ENCODE data around the gene CERS1. TPM values are rescaled to one million over a fixed set of nuclear protein-coding genes. Genes with fewer than 3 reads are reported as not detected.

The CERS1 gene
- total RNA-seq, 1 experiment from 2014 or later, result 0.96 TPM

DNA sequence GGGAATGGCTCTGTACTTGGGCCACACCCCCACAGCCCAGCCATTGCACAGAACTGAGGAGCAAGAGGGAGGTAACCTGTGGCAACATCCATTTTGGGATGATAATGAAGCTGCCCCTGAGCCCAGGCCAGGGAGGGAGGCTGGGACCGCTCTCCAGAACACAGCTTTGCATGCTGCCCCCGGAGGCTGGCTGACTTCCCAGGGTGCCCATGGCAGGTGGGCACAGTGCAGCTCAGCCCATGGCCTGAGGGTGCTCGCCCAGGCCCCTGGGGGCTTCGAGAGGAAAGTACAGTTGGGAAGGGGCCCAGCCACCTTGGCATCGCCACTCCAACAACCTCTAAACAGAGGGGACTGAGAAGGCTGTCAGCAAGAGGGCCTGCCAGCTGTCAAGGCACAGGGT, 17.5 kb upstream of the CERS1 start:
- Histone ChIP-seq H3K36me3 (ENCODE audit: control insufficient read depth in 1 of 2, insufficient read depth in 2 of 2, low read length in 2 of 2) (peaks cover 0 to 4% of the 10 kb centered on the region in 2 experiments; a peak in 2 of 4 replicates), H3K9me2 (ENCODE audit: insufficient read depth) (no peaks in the 10 kb centered on the region), H3K27me3 (ENCODE audit: insufficient read depth, low read length) (no peaks in the 10 kb centered on the region), H4K20me1 (ENCODE audit: insufficient read depth) (no peaks in the 10 kb centered on the region), H3K9ac (ENCODE audit: low read length) (no peak overlapping the region), H3K27ac (ENCODE audit: low read depth, low read length) (no peak overlapping the region), H3K4me2 (ENCODE audit: low read length) (no peak overlapping the region), H2AFZ (ENCODE audit: low read depth, low read length, poor library complexity, severe bottlenecking) (no peak overlapping the region), H3K9me3 (ENCODE audit: control insufficient read depth in 1 of 2, insufficient read depth in 1 of 2, low read depth in 1 of 2, low read length in 2 of 2) (no peaks in the 10 kb centered on the region), H3K4me1 (ENCODE audit: control insufficient read depth in 1 of 2, insufficient read depth in 2 of 2, low read length in 2 of 2) (peaks cover 11% of the 10 kb centered on the region in 2 experiments), H3K79me2 (ENCODE audit: insufficient read depth, low read length) (peaks cover 56% of the 10 kb centered on the region), H3K4me3 (replicated peaks in 1 of 2; ENCODE audit: low read depth in 1 of 2, low read length in 2 of 2) (no peak overlapping the region)
- POLR2A ChIA-PET, result no interaction called here
- no TSS peak for BruUV-seq (replicated peaks)
- TF ChIP-seq, protein P1, sequence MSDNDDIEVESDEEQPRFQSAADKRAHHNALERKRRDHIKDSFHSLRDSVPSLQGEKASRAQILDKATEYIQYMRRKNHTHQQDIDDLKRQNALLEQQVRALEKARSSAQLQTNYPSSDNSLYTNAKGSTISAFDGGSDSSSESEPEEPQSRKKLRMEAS (IDR thresholded peaks at IDR 0.05), result no peak
- TF ChIP-seq, protein P2, sequence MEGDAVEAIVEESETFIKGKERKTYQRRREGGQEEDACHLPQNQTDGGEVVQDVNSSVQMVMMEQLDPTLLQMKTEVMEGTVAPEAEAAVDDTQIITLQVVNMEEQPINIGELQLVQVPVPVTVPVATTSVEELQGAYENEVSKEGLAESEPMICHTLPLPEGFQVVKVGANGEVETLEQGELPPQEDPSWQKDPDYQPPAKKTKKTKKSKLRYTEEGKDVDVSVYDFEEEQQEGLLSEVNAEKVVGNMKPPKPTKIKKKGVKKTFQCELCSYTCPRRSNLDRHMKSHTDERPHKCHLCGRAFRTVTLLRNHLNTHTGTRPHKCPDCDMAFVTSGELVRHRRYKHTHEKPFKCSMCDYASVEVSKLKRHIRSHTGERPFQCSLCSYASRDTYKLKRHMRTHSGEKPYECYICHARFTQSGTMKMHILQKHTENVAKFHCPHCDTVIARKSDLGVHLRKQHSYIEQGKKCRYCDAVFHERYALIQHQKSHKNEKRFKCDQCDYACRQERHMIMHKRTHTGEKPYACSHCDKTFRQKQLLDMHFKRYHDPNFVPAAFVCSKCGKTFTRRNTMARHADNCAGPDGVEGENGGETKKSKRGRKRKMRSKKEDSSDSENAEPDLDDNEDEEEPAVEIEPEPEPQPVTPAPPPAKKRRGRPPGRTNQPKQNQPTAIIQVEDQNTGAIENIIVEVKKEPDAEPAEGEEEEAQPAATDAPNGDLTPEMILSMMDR (IDR thresholded peaks at IDR 0.05 in 2 of 3, conservative IDR thresholded peaks at IDR 0.05 in 1 of 3; ENCODE audit: borderline replicate concordance in 1 of 3, insufficient read depth in 1 of 3, low read depth in 2 of 3, low read length in 2 of 3), result no peak
- no peak for TF ChIP-seq EZH2phosphoT487 (IDR thresholded peaks at IDR 0.05; ENCODE audit: borderline replicate concordance)
- no peak for TF ChIP-seq EGR1 (IDR thresholded peaks at IDR 0.05; ENCODE audit: low read depth)
- TF ChIP-seq CEBPB (IDR thresholded peaks at IDR 0.05; ENCODE audit: low read depth), result no peak
- TF ChIP-seq FOSL1 (IDR thresholded peaks at IDR 0.05; ENCODE audit: low read depth), result no peak
- no peak for TF ChIP-seq YY1 (IDR thresholded peaks at IDR 0.05; ENCODE audit: extremely low read depth, insufficient replicate concordance, low read depth, low read length)
- no peak for TF ChIP-seq ZFX (IDR thresholded peaks at IDR 0.05)
- TF ChIP-seq ELF1 (IDR thresholded peaks at IDR 0.05; ENCODE audit: borderline replicate concordance, low read depth), result no peak
- no peak for TF ChIP-seq SRF (IDR thresholded peaks at IDR 0.05; ENCODE audit: low read depth)
- no peak for TF ChIP-seq CBX3 (IDR thresholded peaks at IDR 0.05; ENCODE audit: low read depth)
- no peak for TF ChIP-seq POLR2A (IDR thresholded peaks at IDR 0.05; ENCODE audit: borderline replicate concordance, extremely low read depth, insufficient read depth, insufficient read length)
- TF ChIP-seq, protein P3, sequence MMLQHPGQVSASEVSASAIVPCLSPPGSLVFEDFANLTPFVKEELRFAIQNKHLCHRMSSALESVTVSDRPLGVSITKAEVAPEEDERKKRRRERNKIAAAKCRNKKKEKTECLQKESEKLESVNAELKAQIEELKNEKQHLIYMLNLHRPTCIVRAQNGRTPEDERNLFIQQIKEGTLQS (IDR thresholded peaks at IDR 0.05), result no peak
- TF ChIP-seq, protein P4, sequence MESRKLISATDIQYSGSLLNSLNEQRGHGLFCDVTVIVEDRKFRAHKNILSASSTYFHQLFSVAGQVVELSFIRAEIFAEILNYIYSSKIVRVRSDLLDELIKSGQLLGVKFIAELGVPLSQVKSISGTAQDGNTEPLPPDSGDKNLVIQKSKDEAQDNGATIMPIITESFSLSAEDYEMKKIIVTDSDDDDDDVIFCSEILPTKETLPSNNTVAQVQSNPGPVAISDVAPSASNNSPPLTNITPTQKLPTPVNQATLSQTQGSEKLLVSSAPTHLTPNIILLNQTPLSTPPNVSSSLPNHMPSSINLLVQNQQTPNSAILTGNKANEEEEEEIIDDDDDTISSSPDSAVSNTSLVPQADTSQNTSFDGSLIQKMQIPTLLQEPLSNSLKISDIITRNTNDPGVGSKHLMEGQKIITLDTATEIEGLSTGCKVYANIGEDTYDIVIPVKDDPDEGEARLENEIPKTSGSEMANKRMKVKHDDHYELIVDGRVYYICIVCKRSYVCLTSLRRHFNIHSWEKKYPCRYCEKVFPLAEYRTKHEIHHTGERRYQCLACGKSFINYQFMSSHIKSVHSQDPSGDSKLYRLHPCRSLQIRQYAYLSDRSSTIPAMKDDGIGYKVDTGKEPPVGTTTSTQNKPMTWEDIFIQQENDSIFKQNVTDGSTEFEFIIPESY (IDR thresholded peaks at IDR 0.05; ENCODE audit: extremely low read depth, insufficient replicate concordance, low read length), result no peak
- TF ChIP-seq TCF7L2 (IDR thresholded peaks at IDR 0.05; ENCODE audit: borderline replicate concordance, extremely low read depth, insufficient read depth, insufficient read length), result no peak
- TF ChIP-seq SIN3A (IDR thresholded peaks at IDR 0.05; ENCODE audit: low read depth), result no peak
- no peak for TF ChIP-seq JUND (IDR thresholded peaks at IDR 0.05)
- no peak for TF ChIP-seq EZH2 (IDR thresholded peaks at IDR 0.05)
- TF ChIP-seq POLR2AphosphoS5 (IDR thresholded peaks at IDR 0.05; ENCODE audit: low read depth, low read length), result no peak
- ATAC-seq, result no peak
- intact Hi-C loops (cut with micrococcal nuclease), result no loop called here
- CTCF ChIA-PET, result no interaction called here
- DNase-seq (ENCODE audit: low read depth, low spot score), result no peak
- RAD21 ChIA-PET (ENCODE audit: low non-redundant PET in 1 of 2, low total read pairs in 2 of 2, uncharacterized antibody in 2 of 2, unreplicated experiment in 2 of 2), result no interaction called here

Data from HCT116 (cell line).